GM21367 (cell line): Measurements from ENCODE around the gene ACOXL.
"Not testable (repeated sequence)": the region's sequence is repeated elsewhere in the genome, so short reads cannot be mapped to it uniquely, and the experiment has no call there.

Source experiments
- ATAC-seq: cut with Tn5 transposase; IDR thresholded peaks from one replicate; pipeline ENCODE4 v1.9.1; 2021; ENCODE audit not compliant: unreplicated experiment

Gene ACOXL

DNA sequence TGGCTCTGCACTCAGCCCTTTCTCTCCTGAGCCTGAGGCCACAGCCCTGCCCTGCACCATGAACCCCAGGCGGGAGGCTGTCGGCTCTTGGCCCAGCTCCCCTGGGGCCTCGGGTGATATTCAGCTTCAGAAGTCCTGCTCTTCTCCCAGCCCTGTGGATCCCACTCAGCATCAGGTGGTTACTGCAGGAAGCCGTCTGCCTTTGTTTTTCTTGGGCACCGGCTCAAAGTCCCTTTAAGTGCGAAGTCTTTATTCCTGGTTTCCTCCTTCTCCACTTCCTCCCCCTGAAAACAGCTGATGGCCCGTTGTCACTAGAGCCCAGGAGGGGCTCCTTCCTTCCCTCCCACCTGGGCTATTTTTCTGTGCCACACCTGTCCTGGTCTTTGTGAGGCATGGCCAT is 226.8 kb downstream of the ACOXL start:
- no peak for ATAC-seq

DNA sequence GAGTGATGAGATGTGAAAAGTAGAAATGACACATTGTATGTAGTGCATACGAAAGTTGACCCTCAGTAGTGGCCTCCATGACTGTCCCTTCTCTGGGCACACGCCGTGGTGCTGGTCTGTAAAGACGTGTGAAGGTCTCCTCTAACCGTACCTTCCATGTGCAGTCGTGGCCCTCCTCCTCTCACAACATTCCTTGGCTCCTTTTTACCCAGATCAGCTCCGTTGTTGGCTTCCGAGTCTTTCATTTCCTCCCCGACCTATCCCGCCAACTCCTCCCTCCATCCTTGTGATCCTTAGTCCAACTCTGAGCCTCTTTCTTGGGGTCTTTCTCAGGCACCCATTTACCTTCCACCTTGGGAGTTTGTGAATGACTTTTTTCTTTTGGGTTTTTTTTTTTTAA is 227.9 kb downstream of the ACOXL start:
- ATAC-seq, result no peak

DNA sequence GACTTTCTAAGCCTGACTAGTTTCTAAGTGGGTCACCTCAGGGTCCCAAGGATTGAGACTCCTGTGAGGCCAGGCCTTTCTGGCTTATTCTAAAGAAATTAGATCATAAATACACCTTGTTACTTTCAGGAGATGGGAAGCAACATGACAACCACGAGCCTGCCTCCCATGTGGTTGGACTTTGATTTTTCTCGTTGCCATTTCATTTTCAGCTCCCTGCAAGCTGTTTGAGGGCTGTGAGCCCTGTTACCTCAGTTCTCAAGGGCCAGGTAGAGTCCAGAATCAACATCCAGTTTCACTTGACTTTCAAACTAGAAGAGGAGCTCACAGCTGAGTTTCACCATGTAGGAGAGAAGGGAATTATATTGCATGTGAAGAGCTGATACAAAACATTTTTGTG is 228.6 kb downstream of the ACOXL start:
- no peak for ATAC-seq

DNA sequence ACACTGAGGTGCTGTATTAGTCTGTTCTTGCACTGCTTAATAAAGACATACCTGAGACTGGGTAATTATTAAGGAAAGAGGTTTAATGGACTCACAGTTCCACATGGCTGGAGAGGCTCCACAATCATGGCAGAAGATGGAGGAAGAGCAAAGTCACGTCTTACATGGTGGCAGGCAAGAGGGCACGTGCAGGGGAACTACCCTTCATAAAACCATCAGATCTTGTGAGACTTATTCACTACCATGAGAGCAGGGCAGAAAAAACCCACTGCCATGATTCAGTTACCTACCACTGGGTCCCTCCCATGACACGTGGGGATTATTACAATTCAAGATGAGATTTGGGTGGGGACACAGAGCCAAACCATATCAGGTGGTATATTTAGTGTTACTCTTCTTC is 229.3 kb downstream of the ACOXL start:
- not testable (repeated sequence) for ATAC-seq

DNA sequence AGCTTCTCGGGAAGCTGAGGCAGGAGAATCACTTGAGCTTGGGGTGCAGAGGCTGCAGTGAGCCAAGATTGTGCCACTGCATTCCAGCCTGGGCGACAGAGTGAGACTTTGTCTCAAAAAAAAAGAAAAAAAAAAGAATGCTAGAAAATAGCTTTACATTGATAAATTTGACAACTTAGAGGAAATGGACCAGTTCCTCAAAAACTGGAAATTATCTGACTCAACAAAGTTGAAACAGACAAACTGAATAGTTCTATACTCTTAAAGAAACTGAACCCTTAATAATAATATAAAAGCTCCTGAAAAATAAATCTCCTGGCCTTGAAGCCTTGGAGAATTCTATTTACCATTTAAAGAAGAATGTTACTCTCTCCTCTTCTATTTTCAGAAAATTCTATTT is 237.3 kb downstream of the ACOXL start:
- ATAC-seq, result no peak

DNA sequence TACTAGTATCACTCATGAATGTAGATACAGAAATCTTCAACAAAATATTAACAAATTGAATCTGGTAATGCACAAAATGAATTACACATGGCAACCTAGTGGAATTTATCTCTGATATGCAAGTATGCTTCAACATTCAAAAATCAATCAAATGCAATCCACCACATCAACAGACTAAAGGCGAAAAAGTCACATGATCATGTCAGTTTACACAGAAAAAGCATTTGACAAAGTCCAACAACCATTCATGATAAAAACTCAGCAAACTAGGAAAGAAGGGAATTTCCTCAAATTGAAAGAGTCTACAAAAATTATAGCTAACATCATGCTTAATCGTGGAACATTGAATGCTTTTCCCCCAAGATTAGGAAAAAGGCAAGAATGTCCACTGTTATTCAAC is 237.8 kb downstream of the ACOXL start:
- no peak for ATAC-seq

DNA sequence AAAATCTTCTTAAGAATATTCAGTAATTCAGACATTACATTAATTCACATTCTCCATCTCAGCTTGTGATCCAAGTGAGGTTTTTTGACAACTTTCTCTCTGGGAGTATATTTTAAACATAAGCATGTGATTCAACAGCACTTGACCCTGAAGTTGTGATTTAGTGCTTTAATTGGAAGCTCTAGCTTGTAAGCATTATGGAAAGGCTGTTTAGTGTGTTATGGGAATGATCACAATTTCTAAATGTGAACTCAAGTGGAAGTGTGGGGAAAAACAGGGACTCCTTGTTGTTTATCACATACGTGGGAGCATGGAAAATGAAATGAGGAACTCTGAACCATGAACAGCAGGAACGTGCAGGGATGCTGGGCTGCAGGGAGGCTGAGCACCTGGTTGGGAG is 239.4 kb downstream of the ACOXL start:
- ATAC-seq, result no peak

DNA sequence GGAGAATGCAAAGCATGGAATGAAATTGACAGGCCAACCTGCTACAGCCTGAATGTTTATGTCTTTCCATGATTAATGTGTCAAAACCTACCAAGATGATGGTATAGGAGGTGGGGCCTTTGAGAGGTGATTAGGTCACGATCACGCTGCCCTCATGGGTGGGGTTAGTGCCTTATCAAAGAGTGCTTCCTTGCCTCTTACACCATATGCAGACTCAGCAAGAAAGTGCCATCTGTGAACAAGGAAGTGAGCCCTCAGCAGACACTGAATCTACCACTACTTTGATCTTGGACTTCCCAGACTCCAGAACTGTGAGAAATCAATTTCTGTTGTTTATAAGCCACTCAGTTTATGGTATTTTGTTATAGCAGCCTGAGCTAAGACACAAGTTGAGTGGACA is 240.9 kb downstream of the ACOXL start:
- no peak for ATAC-seq

DNA sequence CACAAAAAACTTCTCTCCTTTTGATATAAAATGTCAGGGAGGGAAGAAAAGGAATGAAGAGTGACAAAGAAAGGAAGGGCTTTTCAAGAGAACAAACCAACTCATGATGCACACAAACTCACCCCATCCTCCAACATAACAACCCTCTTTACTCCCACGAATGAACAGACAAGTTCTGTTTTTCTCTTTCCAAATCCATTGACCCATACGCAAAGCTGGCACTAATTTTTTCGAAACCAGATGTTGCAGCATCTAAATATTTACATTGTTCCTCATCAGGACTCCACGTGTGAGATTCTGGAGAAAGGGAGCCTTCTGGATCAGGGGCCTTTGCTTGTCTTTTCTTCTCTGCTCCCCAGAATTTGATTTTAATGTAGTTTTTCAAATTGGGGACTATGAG is 245.0 kb downstream of the ACOXL start:
- no peak for ATAC-seq

DNA sequence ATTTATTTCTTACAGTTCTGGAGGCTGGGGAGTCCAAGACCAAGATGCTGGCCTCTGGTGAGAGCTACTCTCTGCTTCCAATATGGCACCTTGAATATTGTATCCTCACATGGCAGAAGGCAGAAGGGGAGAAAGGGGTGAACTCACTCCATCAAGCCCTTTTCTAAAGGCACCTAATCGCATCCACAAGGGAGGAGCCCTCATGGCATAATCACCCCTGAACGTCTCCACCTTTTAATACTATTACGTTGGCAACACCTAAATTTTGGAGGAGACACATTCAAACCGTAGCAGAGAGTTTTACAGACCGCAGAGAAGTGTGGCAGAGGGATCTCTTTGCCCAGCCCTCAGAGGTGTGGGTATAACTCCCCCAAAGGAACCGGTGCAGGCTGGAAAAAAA is 245.8 kb downstream of the ACOXL start:
- ATAC-seq, result no peak

DNA sequence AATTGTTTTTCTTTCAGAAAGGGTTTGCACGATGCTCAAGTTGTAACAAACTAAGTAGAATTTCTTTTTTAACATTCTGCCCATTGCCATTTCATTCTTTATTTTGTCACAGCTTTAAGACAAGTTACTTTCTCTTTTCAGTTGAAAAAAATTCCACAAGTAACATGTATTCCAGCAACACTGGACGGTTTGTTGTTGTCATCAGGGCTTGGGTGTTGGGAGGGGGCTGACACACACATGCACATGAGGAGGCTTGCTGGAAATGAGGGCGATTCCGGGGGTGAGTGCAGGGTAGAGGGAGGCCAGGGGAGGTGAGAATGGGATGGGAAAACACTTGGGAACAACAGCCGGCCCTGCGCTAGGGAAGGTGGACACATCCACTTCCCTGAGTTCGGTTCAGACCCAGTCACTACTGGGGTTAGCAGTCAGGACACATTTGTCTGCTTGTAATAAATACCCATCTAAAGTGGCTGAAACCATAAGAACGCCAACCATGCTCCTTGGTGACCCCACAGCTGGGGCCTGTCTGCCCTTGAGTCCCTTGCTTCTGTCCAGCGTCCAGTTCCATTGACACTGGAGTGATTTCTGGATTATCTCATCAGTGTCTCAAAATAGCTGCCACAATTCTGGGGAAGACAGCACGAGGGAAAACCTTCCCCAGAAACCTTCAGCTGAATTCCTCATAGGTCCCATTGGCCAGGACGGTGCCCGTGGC is 246.5 kb downstream of the ACOXL start:
- ATAC-seq, result no peak

DNA sequence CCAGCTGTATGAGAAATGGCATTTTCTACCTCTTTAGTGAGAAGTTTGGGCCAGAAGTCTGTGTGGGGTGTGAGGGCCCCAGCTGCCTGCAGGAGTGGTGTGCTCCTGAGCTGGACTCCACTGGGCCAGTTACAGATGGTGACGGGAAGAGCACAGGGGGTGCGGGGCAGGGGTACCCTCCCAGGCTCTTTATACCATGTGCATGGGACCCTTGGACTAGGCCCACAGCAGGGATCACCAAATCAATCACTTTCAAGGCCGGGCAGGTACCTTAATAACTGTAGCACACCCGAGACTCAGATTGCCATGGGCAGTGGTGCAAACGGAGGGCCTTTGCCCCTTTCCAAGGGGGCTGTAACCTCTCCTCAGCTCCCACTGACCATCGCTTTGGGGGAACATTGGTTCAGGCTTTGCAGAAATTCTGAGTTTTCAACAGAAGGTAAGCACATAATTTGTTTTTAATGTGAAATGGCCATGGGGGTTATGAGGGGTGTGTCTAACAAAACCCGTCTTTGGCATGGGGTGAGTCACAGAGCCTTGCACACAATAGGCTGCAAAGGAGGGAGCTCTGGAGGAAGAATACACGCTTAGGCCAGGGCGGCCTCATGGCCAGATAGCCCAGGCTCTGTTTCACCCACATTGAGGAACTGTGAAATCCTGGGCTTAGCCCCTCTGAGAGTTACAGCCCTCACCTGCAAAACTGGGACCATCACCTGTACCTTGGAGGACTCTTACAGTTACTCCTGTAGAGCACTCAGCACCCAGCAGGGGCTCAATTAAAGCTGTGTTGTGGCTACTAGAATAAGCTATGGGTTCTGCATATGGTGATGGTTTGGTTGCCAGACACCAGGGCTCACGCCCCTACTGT is 247.3 kb downstream of the ACOXL start:
- no peak for ATAC-seq

DNA sequence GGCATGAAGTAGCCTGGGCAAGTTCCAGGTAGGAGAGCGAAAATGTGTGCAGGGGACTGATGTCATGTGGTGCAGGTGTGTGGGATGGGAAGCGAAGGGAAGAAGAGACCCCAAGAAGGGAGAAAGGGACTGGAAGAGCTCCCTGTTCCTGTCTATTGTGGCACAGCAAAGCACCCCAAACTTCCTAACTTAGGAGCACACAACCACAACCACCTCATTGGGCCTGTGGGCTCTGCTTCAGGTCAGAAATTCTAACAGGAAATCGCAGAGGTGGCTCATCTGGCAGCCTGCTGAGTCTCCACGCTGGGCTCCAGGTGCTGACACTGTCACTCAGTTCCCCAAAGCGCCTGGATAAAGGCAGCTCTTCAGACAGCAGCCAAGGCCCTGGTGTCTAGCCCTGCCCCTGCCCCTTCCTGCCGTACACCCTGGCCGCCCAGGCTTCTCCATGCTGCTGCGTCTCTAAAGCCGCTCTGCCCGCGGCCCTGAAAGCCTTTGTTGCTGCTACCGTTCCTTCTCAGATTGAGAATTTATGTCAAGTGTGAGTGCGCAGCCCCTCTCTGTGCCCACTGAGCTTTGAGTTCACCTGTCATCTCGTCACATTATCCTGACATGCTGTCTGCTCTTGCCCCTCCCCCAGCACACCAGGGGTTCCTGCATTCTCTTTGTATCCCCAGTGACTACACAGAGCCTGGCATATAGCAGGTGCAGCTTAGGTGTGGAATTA is 248.1 kb downstream of the ACOXL start:
- no peak for ATAC-seq

DNA sequence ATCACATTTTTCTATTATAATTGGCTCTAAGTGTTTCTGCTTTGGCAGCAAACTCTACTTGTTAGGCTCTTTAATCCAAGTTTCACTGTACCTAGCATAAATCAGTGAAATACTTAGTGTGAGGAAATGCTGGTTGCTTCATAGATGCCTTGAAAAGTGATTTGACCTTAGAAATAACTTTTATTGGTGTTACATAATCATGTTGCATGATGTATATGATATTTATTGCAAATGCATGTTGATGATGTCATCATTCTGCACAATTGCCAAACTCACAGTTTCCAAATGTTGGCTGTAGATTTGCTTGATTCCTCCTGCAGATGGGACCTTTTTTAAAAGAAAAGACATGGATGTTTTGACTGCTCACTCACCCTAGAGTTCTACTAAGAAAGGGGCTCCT is 250.8 kb downstream of the ACOXL start:
- no peak for ATAC-seq

DNA sequence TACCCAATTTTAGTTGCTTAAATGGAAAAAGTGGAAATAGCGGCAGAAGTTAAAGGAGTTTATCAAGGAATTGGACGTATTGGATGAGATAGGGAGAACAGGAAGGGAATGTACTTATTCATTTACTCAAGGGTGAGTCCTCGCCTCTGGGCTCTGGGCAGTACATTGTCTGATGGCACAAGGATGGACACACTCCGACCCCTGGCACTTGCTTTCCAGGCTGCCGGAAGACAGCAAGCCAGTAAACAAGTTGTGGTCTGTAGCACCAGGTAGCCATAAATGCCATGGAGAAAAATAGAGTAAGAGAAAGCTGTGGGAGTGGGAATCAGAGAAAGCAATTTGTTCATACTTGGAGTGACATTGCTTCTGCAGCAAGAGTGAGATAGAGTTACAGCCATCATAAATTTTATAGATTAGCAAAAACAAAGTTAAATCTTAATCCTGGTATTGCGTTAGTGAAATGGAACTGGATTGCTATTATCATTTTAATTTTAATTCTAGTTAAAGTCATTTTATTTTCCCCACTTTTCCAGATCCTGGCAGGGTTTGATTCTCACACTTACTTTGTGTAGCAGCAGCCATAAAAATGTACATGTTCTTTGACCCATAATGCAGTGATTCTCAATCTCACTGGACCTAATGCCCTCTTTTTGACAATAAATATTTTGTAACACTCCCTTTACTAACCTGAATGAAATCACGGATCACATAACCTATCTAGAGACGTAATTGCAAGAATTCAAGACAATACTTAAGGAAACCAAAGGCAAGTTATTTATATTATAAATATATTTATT is 252.5 kb downstream of the ACOXL start:
- no peak for ATAC-seq

DNA sequence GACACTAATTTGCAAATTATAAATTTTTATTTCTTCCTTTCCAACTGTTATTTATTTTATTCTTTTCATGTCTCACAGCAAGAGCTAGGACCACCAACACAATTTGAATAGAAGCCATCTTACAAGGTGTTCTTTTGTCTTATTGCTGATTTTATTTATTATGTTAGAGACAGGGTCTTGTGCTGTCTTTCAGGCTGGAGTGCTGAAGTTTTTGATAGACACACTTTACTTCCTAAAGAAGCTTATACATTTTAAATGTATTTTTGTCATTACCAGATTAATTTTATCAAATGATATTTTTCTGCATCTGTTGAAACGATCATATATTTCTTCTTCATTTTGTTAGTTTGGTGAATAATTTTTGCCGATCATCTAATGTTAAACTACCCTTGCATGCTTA is 258.1 kb downstream of the ACOXL start:
- ATAC-seq, result no peak

DNA sequence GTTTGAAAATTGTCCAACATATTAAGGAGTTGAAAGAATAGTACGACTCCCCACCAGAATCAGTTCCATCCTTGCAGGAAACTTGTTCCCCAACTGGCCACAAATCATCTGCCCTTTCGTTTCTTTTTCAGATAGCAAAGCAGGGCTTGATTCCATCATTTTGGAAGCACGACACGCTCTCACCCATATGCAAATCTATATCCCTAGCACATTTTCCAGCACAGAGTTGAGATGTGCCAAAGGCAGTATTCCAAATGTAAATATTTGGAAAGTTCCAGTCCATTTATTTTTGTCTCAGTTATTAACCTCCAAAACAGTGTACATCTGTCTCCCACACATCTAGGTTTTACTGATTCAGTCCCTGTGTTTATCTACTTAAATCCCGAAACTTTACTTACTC is 259.5 kb downstream of the ACOXL start:
- no peak for ATAC-seq

DNA sequence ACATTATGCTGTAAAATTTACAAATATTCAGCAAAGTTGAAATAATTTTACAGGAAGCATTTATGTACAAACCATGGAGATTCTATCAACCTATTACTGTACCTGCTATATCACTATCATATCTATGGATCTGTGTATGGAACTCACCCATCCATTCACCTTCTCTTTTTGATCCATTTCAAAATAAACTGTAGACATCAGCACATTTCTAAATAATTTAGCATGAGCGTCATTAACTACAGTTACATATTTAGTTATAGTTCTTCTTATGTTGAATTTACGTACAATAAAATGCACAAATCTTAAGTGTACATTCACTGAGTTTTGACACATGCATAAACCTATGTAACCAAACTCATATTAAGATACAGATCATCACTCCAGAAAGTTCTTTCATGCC is 260.5 kb downstream of the ACOXL start:
- ATAC-seq, result no peak

DNA sequence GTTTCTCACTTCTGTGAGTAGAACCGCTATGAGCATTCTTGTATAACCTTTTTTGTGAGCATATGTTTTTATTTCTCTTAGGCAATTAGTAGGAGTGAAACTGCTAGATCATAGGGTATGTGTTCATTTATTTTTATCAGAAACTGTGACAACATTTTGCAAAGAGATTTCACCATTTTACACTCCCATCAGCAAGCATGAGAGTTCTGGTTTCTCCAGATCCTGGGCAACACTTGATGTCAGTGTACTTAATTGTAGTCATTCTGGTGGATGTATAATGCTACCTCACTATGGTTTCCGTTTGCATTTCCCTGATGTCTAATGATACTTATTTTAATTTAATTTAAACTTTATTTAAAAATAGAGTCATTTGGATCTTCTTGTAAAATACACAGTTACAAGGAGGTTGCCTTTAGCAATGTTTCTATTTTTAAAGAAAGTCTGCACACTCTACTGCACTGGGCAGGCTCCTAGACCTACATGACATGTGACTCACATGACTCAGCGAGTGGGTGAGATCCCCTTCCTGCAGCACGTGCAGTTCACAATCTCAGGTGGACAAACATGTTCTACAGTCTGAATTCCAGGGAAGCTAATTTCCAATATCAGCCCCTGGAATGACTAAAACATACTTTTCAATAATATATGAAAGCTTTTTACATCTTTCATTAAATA is 261.3 kb downstream of the ACOXL start:
- no peak for ATAC-seq

DNA sequence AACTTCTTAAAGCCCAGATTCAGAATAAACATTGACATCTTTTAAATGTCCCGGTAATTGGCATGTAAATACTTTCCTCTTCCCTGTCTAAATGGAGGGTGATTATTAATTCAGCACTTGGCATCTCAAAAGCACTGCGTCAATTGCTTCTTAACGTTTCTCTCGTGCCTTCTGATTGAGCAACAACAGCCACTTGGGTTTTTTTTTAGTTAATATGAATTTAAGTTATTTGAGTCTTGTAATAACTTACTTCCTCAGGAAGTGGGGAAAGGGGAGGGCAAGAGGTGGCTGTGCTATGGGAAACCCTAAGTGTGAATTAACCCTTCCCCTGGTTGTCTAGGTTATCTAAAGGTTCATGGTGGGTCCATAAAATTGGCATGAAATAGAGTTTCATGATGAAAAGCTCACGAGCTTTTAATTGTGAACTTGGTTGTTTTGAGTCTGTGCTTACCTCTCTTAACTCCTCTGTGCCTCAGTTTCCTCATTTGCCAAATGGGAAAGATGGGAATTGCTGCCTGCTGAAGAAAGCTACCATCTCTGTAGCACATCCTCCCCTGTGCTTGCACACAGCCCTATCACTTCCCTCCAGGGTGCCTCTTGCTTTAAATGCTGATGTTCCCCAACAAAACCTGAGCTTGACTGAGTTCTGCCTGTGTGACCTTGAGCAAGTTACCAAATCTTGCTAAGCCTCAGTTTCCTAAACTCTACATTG is 262.0 kb downstream of the ACOXL start:
- ATAC-seq, result no peak
